SHP77 (cell line): ENCODE data around the gene ARSK.
"Not testable (repeated sequence)": the region's sequence is repeated elsewhere in the genome, so short reads cannot be mapped to it uniquely, and the experiment has no call there.

Source experiments
- DNase-seq, 2 experiments: peaks; one replicate each; lab custom pipeline; 2025; lab: John Stamatoyannopoulos, UW

The ARSK gene

DNA sequence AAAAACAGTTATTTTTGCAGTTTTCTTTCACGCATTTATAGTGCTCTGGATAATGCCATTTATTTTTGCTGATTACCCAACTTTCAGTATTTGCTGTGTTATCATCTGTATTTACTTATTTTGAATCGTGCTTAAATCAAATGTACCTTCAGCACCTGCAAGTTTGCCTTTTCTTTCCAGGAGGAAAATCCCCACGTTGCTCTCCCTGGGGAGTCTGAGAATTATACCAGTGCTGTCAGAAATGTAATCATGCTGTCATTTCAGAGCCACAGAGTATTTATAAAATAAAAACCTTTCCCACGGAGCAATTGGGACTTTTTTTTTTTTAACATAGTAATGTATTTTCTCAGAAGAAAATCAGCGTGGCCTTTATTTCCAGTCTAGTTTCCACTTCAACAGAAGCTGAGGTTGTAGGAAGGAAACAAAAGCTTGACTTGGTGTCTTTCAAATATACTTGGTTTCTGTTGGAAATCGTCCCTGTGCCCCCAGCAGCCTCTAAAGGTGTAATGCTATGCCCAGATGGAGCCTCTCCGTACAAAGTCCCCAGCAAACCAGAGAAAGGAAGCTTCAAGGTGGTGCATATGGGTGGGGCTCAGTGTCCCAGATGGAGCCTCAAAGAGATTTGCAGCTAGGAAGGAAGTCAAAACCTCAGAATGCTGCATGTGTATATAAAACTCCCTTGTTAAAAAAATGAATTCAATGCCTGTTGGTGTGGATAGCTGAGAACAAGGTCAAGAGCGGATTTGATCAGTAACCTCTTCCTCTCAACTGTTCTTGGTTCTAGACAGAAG lies 67.1 kb downstream of the ARSK start:
- DNase-seq: no peak

DNA sequence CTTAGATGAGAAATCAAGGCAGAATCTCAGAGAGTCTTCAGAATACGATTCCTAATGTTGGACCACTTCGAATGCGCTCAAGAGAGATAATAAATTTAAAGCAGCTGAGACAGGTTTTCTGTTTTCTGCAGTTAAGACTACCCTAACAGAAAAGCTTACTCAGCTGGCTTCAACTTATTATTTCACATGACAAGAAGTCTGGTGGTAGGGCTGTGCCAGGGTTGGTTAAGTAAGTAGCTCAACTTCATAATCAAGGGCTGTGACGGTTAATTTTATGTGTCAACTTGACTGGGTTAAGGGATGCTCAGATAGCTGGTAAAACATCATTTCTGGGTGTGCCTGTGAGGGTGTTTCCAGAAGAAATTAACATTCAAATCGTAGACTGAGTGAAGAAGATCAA lies 68.8 kb downstream of the ARSK start:
- DNase-seq: no peak

DNA sequence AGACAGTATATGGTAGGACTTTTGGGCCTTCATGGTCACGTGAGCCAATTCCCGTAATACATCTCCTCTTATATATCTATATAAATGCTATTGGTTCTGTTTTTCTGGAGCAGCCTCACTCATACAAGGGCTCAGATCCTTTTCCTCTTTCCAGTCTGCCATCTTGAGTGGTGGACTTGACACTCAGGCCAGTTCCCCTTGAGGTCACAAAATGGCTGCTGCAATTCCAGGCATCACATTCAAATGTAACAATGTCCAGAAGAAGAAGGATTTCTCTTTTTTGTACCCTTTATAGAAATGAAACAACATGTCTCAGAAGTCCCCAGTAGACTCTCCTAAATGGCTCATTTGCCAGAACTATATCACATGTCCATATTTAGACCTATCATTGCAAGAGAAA lies 69.5 kb downstream of the ARSK start:
- DNase-seq: no peak

DNA sequence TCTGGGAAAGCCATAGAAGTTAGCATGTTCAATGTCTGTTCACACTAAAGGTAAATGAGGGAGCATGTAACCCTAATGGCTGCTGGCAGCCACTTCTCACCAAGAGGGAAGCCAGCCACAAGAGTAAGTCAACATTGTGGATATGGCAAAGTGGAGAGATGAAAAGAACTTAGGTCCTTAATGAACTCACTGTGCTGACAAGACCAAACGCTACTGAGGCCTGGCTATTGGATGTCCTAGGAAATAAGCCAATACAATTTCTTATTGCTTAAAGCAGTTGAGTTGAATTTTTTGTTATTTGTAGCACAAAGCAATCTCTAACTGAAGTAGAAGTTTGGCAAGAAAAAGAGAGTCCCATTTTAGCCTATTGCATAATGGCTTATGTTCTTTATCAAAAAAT lies 71.8 kb downstream of the ARSK start:
- no peak for DNase-seq

DNA sequence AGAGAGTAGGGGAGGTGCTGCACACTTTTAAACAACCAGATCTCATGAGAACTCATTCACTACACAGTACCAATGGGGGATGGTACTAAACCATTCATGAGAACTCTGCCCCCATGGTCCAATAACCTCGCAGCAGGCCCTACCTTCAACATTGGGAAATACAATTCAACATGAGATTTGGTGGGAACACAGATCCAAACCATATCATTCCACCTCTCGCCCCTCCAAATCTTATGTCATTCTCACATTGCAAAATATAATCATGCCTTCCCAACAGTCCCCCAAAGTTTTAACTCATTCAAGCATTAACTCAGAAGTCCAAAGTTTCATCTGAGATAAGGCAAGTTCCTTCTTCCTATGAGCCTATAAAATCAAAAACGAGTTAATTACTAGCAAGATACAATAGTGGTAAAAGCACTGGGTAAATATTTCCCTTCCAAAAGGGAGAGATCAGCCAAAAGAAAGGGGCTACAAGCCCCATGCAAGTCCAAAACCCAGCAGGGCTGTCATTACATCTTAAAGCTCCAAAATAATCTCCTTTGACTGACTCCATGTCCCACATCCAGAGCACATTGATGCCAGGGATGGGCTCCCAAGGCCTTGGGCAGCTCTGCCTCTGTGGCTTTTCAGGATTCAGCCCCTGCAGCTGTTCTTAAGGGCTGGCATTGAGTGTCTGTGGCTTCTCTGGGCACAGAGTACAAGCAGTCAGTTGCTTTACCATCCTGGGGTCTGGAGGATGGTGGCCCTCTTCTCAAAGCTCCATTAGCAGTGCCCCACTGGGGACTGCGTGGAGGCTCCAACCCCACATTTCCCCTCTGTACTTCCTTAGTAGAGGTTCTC lies 73.3 kb downstream of the ARSK start:
- DNase-seq: no peak

DNA sequence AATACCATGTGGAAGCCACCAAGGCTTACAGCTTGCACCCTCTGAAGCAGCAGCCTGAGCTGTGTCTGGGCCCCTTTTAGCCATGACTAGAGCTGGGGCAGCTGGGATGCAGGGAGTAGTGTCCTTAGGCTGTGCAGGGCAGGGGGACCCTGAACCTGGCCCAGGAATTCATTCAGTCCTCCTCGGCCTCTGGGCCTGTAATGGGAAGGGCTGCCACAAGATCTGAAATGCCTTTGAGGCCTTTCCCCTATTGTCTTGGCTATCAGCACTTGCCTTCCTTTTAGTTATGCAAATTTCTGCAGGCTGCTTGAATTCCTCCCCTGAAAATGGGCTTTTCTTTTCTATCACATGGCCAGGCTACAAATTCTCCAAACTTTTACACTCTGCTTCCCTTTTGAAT lies 74.0 kb downstream of the ARSK start:
- DNase-seq: no peak

DNA sequence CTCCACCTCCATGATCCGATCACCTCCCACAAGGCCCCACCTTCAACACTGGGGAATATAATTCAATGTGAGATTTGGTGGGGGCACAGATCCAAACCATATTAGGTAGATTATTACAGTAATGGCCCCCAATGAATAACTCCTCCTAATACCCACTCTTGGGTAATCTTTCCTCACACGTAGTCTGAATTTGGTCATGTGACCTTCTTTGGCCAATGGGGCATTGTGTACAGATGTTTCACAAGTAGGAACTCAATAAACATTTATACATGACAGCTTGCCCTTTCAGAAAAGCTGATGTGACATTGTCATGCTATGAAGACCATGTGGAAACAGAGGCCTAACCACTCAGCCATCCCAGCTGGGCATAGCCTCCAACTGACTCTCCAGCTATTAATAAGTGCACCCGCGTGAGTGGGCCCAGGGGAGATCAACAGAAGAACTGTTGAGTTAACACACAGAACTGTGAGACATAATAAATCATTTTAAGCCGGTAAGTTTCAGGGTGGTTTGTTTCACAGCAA lies 75.6 kb downstream of the ARSK start:
- no peak for DNase-seq

DNA sequence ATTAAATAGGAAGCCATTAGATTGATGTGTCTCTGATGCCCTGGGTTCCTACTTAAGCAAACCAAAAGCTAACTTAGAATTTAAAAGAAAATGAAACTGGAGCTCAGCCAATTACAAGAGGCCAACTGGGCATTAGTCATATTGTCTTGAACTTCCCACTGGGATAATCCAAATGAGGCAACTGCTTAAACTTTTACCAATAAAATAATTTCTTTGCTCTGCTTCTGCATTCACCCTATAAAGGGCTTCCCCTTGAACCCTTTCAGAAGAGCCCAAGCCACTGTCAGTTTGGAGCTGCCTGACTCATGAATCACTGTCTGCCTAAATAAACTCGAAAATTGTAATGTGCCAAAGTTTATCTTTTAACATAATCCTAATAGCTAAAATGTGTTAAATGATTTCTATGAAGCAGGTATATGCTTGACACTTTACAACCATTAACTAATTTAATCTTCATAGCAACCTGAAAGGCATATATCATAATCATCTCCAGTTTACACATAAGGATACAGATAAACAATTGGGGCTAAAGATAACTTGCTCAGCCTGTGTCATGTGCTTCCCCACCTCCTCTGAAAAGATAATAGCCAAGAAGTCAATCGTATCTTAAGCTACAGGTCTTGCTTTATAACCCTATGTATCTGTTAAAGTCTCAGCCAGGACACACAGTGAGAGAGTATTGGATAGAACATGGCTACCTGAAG lies 76.5 kb downstream of the ARSK start:
- DNase-seq: no peak

DNA sequence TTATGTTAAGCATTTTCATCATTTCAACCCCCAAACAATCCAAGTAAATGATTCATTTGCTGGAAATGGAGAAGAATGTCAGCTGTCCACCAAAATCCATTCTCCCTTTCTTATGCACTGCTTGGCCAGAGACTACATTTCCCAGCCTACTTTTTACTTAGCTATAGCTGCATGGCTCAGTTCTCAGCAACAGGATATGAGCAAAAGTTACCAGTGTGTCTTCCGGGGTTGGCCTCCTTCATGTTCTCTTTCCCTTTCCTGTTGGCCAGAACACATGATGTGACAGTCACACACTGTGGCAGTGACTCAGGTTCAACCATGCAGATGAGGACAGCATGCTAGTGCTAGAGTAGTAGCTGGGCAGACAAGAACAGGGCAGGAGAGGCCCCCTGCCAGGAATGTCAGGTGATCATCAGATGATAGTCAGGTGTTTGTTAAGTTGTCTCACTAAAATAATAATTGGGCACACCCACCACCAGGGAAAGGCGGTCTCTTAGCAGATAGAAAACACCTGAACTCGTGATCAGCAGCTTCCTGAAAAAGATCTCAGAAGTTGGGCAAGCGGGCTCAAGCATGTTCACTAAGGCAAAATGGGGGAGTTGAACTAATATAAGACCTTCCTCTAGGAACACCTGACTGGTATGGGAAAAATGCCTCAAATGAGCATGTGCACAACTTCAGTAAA lies 77.2 kb downstream of the ARSK start:
- DNase-seq: no peak

DNA sequence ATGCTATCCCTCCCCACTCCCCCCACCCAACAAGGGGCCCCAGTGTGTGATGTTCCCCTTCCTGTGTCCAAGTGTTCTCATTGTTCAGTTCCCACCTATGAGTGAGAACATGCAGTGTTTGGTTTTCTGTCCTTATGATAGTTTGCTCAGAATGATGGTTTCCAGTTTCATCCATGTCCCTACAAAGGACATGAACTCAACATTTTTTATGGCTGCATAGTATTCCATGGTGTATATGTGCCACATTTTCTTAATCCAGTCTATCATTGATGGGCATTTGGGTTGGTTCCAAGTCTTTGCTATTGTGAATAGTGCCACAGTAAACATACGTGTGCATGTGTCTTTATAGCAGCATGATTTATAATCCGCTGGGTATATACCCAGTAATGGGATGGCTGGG lies 78.0 kb downstream of the ARSK start:
- DNase-seq: not testable (repeated sequence)

DNA sequence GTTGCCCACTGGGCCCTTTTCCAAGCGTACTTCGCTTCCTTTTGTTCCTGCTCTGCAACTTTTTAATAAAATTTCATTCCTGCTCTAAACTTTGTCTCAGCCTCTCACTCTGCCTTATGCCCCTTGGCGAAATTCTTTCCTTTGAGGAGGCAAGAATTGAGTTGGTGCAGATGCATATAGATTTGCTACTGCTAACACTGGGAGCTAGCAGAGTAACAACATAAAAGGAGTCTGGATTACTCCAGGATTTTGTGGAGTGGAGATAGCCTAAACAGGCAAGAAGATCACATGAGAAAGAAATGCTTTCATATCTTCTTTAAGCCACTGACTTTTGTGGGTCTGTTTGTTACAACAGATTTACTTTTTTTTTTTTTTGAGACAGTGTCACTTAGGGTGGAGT lies 78.8 kb downstream of the ARSK start:
- no peak for DNase-seq

DNA sequence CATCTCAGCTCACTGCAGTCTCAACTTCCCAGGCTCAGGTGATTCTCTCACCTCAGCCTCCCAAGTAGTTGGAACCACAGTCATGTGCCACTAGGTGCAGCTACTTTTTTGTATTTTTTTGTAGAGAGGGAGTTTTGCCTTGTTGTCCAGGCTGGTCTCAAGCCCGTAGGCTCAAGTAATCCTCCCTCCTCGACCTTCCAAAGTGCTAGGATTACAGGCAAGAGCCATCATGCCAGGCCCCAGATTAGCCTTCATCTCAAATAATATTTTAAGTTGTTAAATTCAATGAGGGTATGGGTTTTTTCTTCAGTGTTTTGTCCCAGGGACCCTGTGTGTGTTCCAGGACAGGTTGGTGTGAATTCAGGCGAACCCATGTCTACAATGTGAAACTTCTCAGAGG lies 79.2 kb downstream of the ARSK start:
- DNase-seq: no peak

DNA sequence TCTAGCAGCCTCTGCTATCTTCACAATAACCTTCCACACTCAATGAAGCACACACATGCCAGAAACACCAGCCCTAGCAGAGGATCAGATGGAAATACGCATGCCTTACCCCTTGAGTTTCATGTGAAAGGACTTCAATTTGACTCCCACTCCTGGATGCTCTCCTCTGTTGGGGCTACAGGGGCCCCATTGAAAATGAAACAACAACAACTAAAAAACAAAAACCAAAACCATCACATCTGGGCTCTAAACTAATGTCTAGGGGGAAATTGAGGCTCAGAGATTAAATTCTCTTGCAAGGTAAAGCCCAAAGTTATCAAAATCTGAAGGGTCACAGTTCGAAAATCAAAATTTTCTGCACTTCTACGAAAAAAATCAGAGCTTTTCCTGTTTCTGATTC lies 83.7 kb downstream of the ARSK start:
- no peak for DNase-seq

DNA sequence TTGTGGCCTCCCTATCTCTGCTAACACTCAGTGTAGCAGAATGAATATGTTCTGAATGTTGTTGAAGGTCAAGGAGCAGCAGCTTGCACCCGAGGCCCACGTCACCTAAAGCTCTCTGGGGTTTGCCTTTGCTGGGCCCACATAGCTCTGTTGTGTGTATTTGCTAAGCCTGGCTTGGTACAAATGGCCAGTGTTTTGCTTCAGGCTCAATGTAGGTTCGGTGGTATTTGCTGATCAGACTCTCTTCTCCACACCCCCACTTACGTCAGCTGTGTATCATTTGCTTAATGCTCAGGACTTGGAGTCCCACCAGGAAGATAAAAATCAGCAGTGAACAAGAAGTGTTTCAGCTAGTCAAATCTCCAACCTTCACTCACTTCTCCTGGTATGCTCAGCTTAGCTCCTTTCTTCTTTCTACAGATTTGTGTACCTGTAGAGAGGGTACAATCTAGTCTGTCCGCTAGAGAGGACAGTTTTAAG lies 86.9 kb downstream of the ARSK start:
- no peak for DNase-seq

DNA sequence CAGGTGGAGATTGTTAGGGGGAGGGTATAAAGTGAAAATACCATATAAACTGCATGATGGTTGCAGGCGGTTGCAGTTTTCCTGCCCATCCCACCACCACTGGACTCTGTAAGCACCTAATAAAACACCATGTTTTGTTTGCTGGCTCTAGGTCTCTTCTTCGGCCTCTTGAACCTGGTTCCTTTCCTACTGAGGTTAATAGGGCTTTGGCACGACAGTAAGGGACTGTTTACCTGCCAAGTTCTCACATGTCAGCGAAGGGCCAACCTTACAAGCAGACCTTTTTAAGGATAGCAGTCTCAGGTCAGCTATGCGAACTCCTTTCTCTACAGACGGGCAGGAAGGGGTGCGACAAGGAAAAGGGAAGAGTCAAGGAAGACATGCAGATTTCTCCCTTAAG lies 88.3 kb downstream of the ARSK start:
- no peak for DNase-seq

DNA sequence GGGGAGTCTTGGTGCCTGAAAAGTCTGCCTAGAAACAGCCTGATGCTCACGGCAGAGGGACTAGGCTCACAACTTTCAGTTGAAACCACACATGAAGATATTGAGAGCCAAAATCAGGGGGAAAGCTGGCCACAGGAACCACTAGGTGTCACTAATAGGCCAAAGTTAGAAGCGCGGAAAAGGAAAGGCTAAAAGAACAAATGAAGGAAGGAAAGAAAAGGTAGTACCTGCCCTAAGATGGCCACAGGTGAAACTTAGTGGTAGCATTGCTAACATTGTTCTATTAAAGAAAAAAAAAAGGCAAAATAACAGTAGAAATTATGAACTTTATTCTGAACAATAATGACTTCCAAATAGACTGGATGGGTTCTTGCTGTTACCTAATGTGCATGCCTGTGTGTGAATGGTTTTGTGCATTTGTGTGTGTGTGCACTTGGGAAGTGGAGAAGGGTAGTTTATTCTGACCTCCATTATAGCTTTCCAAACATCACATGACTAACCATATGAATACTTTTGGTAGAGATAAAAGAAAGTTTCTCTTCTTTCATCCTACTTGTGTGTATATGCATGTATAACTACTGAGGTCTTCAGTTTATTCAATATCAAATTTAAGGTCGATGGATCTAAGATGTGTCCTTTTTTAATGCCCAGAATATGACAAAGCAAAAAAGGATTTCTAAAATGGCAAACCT lies 89.6 kb downstream of the ARSK start:
- peak; percentile 59 to 67 for DNase-seq

DNA sequence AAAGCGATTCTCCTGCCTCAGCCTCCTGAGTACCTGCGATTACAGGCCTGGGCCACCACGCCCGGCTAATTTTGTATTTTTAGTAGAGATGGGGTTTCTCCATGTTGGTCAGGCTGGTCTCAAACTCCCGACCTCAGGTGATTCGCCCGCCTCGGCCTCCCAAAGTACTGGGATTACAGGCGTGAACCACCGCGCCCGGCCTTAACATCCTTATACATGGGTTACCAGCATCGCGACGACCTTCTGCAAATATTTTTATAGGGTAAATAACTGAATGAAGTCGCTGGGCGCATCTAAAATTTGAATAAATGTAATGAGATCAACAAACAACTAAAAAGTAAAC lies 91.3 kb downstream of the ARSK start:
- not testable (repeated sequence) for DNase-seq

DNA sequence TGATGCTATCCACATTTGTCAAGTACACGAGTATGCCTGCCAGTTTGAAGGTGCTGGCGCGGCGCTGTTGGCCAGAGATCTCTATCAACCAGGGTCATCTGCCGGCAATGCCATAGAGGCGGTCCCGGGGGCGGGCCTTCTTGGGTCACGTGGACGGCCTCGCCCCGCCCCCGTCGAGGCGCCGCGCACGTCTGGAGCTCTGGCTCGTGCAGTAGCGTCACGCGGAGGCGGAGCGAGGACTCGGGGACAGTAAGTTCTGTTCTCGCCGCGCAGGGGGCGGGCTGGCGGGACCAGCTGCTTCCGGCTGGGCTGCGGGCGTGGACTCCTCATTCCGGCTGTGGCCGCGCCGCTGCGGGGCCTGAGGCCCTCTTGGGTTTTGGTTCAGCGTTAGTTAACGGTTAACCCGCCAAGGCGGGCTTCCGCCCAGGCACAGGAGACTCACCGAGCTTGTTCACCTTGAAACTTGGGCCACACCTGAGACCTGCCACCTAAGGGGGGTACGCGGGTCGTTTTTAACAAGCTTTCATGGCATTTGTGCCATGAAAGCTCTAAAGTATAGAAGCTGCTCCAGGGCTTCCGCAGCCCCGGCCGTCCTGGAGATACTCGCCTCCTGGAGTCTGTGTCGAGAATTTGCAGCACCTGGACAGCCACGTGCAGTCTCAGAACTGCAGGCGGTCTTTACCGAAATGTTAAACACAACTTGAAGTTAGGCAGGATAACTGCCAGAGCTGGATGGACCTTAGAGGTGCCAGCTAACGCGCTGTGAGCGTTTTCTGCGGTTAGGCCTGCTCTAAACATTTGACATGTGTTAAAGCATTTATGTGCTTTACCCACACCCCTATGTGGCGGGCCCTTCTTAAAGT lies 91.9 kb downstream of the ARSK start, which contains the start of gene RFESD:
RFESD (plus strand) TSS at position 209 of the 863 bp plus-strand sequence. CDS start 5,495 bp downstream, outside the sequence.
- DNase-seq: peak; percentile 96 to 99

DNA sequence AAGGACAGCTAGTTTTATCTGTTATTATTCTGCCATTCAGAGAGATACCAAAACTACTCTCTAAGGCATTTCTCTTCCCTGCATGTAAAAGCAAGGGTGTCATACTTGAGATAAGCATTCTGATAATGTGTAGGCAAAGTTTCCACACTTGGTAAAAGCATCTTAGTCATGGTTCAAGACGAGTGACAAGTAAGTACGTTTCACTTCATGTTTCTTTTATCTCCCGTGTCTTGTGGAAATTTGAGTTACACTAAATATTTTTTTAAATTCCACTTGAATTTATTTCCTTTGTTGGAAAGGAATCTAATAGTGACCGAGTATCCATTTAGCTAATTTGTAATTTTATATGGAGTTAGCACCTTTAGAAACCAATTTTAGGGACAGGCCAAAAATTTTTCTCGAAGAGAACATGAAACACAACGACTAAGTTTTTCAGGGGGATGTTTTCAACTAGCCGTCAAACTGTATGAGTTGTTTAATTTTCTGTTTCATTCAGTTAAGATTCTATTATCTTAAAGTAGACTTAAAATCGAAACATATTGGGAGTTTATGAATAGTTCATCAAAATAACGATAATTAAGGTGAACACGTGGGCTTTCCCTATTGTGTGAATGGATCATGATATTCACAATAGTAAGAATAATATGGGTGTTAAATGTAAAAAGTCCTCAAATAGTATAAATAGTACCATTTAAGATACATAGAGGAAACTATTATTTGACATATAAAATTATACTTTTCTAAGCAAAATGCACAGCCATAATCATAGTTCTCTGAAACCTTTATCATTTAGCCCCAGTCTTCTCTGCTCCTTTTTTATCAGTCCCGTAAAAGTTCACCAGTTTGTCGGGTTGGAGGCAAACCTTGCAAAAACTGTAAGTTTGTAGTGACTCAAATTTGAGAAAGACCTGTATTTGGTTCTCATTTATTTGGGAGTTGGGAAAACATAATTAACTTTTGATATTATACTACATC lies 93.3 kb downstream of the ARSK start:
- DNase-seq: no peak
